Cortex of kidney (tissue), 1 donor: ENCODE results near the gene CAMK2D.

Experiments used
- DNase-seq: peaks from one replicate; lab custom pipeline; 2025; lab: John Stamatoyannopoulos, UW

The CAMK2D gene

GRCh38 chr4:113604955-113605354 is 156.6 kb downstream of the CAMK2D start:
- no peak for DNase-seq

GRCh38 chr4:113603911-113604310 is 157.6 kb downstream of the CAMK2D start:
- DNase-seq, result no peak

GRCh38 chr4:113602646-113603228 is 158.8 kb downstream of the CAMK2D start:
- no peak for DNase-seq

- DNase-seq, result no peak
Observed at GRCh38 chr4:113601636-113602035, 159.9 kb downstream of the CAMK2D start.

- no peak for DNase-seq
Observed at GRCh38 chr4:113596396-113596795, 165.1 kb downstream of the CAMK2D start.

DNA sequence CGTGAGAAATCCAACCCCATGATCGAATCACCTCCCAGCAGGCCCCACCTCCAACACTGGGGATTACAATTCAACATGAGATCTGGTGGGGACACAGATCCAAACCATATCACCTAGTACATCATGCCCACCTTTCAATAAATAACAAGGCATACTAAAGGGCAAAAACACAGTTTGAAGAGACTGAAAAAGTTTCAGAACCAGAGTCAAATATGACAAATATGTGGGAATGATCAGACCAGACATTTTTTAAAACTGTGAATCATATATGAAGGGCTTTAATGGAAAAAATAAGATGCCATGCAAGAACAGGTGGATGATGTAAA is 167.3 kb downstream of the CAMK2D start:
- no peak for DNase-seq

DNA sequence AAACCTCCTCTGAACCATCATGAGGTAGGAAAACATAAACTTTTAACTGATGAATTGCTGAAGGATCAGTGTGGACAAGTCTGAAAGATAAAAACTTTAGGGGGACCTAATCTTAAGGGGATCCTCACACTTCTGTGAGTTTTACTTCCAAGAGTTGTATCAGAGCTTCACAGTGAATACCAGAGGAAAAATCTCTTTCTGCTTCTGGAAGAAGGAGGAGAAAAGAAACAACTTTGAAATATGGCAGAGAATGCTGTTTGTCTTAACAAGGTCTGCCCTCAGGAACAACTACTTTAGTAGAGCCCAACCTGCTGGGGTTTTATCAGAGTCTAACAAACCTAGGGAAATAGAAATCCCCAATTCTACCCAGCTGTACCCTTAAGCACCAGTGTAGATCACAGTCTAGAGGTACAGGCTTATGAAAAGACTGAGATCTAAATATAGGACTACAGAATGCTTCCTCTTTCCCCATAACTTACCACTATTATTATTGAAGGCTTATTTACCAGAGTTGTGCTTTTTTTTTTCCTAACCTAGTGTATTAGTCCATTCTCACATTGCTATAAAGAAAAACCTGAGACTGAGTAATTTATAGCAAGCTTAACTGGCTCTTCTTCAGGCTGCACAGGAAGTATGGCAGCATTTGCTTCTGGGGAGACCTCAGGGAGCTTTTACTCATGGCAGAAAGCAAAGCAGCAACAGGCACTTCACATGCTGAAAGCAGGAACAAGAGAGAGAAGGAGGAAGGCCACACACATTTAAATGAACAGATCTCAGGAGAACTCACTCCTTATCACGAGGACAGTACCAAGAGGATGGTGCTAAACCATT is 167.9 kb downstream of the CAMK2D start:
- DNase-seq, result no peak

GRCh38 chr4:113591982-113592381 is 169.6 kb downstream of the CAMK2D start:
- no peak for DNase-seq

- no peak for DNase-seq
Observed at GRCh38 chr4:113588895-113589668, 172.5 kb downstream of the CAMK2D start.

- DNase-seq, result no peak
Observed at GRCh38 chr4:113587640-113588275, 173.8 kb downstream of the CAMK2D start.

DNA sequence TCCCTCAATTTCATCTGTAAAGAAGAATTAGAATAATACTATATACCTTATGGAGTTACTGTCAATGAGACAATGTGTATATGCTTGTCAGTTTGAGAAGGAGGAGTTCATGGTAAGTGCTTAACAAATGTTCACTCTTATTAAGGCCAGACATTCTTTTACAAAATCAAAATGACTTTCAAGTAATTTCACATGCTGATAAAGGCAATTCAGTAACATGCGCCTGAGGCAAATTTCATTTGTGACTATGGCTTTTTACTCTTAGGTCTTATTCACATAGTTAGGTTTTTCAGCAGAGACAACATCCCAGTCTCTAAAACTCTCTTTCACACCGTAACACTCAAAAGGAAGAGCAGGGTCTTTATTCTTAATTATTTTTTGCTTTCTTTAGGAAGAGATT is 174.4 kb downstream of the CAMK2D start:
- DNase-seq, result no peak

DNA sequence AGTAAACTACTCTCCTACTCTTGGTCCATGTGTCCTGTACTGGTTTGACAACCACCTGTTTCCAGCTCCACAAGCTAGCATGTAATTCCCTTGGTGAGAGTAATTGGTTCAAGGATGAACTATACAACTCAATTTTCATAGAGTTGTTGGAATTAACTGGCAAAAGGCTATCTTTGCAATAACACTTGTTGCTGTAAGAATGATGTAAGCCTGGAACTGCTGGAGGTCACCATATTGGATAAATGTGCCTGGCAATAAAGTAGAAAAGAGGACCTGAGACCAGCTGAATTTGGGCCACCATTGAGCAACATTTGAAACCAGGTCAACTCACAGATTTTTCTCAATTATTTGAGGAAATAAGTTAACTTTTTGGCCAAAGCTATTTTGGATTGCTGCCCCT is 175.5 kb downstream of the CAMK2D start:
- DNase-seq, result no peak

GRCh38 chr4:113584407-113585150 is 177.0 kb downstream of the CAMK2D start:
- DNase-seq, result no peak

- no peak for DNase-seq
Observed at GRCh38 chr4:113582737-113583136, 178.8 kb downstream of the CAMK2D start.

DNA sequence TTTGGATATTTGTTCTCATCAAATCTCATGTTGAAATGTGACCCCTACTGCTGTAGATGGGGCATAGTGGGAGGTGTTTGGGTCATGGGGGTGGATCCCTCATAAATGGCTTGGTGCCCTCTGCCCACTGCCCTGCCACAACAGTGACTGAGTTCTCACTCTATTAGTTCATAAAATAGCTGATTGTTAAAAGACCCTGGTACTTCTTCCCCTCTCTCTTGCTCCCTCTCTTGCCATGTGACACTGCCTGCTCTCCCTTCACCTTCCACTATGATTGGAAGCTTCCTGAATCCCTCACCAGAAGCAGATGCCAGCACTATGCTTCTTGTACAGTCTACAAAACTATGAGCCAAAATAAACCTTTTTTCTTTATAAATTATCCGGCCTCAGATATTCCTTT is 182.2 kb downstream of the CAMK2D start:
- DNase-seq, result no peak

DNA sequence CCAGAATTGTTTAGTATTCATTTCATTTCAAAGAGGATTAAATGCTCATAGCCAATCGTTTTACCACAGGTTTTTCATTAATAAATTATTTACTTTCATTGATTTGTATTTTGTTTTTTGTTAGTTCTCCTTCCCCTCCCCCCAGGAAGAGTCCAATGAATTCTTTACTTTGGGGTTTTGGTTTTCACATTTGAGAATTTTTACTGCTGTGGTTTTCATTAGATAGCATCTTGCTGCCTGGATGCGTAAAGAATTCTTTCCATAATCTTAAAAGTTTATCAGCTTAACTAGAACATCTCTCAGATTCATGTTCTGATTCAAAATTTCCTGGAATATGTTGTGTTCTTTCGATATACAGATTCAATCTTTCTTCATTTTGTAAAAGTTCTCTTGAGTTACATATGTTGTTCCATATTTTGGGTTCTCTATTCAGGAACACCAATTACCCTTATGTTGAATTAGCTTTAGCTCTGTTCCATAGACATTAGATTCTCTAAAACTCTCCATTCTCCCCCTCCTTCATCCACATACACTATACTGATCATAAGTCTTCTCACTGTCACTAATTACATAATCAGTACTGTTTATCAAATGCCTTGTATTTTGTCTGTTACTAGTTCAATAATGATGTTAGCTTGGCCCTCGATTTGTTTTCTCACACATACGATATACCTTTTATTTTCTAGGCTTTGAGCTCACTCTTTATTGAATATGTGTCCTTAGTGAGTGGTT is 184.4 kb downstream of the CAMK2D start:
- DNase-seq, result no peak

DNA sequence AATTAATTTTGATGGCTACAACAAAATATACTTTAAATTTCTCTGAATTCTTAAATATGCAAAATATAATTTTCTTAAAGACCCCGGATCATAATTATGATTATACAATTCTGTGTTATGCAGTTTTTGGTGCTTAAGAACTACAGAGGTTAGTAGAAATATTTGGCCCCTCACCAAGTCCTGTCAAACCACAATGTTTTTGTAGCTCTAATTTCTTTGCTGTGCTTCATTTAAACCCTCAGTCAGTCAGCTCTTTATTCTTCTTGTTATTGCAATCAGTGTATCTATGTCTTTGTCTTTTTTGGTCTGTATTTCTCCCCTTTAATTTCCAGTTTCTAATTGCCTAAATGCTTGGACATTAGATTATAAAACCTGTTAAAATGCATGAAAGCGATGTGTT is 186.1 kb downstream of the CAMK2D start:
- no peak for DNase-seq

DNA sequence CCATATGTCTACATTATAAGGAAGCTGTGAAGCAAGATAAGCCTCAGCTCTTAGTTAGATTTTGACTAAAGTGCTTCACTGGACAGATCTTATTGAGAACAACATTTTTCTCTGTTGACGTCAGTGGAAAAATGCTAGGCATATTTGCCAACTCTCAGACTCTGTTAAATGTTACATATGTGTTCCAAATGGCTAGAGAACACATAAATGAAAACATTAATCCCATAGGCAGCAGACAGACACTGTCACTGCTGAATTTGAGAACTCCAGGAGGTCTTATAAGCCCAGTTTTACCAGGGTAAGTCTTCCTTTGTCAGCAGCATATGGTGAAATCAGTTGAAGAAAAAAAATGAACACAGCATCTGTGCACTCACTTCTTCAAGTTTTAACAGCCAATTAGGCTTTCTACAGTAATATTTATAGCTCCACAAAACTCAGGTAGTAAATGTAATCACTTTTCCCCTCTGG is 186.9 kb downstream of the CAMK2D start:
- DNase-seq, result no peak

- DNase-seq, result no peak
Observed at GRCh38 chr4:113572620-113573019, 188.9 kb downstream of the CAMK2D start.

- no peak for DNase-seq
Observed at GRCh38 chr4:113566015-113566795, 195.3 kb downstream of the CAMK2D start.
